Erythroblast (primary cell): ENCODE data around the gene TENT5A.

Experiments used
- GATA1 ChIP-seq: IDR thresholded peaks from 2 replicates; pipeline ENCODE4 v1.6.1; 2011; ENCODE audit warnings: low read depth, mild to moderate bottlenecking, control low read depth, low read length, moderate library complexity
- POLR2A ChIP-seq: IDR thresholded peaks from 2 replicates; pipeline ENCODE4 v1.6.1; 2011; ENCODE audit warnings: mild to moderate bottlenecking, low read length

DNA sequence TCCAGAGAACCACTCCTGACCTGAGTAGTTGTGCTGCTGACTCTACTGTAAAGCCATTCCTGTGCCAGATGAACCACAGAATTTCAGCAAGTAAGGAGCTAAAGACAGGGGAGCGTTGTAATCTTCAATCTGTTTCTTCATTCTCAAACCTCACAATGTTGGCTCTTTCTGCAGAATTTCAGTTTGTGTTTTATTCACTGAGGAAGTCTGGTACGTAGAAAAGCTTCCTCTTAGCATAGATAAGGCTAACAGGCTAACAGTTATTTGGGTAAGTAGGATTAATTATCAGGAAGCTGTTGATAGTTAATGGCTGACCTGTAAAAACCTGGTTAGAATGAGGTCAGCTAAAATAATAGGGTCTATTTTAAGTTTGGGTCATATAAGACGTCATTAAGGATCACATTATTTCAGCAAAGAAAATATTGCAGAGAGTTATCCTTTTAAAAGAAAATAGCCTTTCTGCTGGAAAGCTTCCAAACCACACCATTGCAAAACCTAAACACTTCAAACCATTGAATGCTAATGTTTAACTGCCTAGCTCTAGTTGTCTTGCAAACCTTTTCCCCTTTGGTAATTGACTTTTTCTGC lies 14.1 kb upstream of the TENT5A start:
- no peak for TF ChIP-seq POLR2A
- no peak for TF ChIP-seq GATA1
